Skeletal muscle cell (primary cell): ENCODE results near the gene CLEC10A.
A peak's percentile ranks its signal among the peaks of the same experiment; 100 is the strongest.

Source experiments
- DNase-seq: peaks from one replicate; pipeline ENCODE4 v3.0.0-alpha.2; 2010; ENCODE audit warnings: low read depth
- H3K4me3 ChIP-seq: 2 replicates; pipeline ENCODE4 v1.5.1; 2011; ENCODE audit warnings: low read depth, mild to moderate bottlenecking, control low read depth, low read length, moderate library complexity

CLEC10A gene

GRCh38 chr17:7043497-7044198 lies 36.4 kb downstream of the CLEC10A start, which contains the start of gene SLC16A11:
Gene SLC16A11, minus strand, starts transcription at chr17:7044092. Its CDS starts 579 bp downstream, at chr17:7043513.
- no peak for DNase-seq
- peak within 1 kb of the TSS; percentile 40 for H3K4me3 ChIP-seq

GRCh38 chr17:7043182-7043496 lies 36.9 kb downstream of the CLEC10A start:
- no peak for DNase-seq
- H3K4me3 ChIP-seq, result peak overlapping the region; percentile 40

DNA sequence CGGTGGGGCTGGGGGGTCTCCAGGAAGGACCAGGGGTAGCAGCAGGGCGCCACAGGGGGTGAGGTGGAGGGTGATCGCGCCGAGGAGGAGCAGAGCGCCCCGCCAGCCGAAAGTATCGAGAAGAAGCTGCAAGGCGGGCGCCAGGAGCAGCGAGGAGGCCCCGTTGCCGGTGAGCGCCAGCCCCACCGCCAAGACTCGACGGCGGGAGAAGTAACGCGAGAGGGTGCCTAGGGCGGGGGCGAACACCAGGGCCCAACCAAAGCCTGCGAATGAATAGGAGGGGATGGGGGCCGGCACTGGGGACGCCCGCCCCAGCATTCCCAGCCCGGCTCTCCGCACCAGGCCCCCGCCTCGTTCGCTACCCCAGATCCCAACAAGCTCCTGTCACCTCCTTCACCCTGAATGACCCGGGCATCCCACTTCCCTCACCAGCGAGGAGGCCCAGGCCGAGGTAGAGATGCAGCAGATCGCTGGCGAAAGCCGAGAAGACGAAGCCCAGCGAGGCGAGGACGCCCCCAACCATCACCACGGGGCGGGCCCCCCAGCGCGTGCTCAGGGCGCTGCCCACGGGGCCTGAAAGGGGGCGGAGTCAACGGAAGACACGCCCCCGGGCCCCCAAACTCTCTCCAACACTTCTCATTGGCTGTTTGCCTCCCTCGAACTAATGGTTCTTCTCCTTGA lies 37.4 kb downstream of the CLEC10A start:
- DNase-seq, result no peak
- peak overlapping the region; percentile 40 for H3K4me3 ChIP-seq

- DNase-seq, result no peak
- peak overlapping the region; percentile 15 for H3K4me3 ChIP-seq
Observed at GRCh38 chr17:7041607-7042500, 38.2 kb downstream of the CLEC10A start.

GRCh38 chr17:7039832-7040231 lies 40.2 kb downstream of the CLEC10A start:
- DNase-seq, result no peak
- no peak overlapping the region for H3K4me3 ChIP-seq

- DNase-seq, result no peak
- H3K4me3 ChIP-seq, result no peak overlapping the region
Observed at GRCh38 chr17:7038025-7038862, 41.8 kb downstream of the CLEC10A start.

DNA sequence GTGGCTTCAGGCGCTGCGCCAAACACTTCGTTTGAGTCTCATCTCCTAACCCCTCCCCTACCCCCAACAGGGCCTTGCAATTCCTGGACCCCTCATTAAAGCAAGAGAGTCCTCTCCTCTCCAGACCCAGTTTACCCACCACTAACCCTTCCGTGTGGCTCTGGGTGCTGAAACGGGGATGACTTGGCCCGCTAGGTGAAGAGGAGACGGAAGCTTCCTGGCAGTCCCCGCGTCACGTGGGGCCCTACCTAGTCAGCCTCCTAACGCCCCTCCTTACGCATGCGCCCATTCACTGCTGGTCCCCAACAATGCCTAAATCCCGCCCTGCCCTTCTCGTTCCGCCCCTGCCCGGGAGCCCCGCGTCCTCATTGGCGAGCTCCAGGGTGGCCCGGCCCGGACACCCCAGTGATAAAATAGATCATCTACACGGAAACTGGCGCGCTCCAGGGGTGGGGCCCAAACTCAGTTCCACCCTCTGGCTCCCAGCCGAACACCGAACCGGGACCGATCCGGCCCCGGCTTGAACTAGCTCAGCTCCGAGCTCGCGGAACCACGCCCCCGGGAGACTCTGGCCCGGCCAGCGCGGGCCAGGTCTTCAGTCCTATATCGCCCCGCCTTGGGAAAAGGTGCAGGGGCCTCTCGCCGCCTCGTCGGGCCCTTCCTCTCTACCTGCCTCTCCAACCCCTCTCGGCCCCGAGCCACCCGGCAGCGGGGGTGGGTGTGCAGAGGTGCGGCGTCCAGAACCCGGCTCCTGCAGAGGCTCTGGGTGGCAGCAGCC lies 44.3 kb downstream of the CLEC10A start, which contains the start of gene SLC16A13:
Gene SLC16A13, plus strand, starts transcription at position 425 of the 778 bp plus-strand sequence. CDS start 368 bp downstream, outside the sequence.
- peak within 1 kb of the TSS; percentile 76 for H3K4me3 ChIP-seq
- DNase-seq, result peak; percentile 80

DNA sequence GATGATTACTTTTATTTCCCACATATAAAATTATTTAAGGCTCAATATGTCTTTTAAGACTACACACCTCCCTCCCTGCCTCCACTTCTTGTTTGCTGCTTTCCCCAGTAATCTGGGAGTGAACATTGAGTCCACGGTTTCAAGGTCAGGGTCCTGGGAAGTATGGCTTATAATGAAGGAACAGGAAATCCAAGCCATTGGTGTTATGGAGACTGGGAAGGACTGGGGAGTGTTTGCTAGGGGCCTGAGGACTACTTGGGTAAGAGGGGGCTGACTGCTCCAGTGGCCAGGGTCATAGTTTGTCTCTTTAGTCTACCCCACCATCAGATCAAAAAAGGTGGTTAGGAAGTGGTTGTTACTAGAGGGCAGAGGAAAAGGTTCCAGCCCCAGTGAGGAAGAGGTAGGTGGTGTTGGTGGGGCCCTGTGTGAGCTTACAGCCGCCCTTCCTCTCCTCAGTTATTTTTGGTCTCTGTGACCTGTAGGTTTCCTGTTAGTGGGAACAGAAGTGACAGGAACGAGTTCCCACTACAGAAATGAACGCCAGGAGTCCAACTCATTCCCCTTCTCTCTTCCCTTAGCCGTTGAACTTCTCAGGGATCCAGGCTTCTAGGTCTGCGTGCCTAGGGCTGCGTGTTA lies 45.0 kb downstream of the CLEC10A start:
- DNase-seq, result no peak
- peak overlapping the region; percentile 76 for H3K4me3 ChIP-seq

GRCh38 chr17:7029659-7030058 lies 50.4 kb downstream of the CLEC10A start:
- no peak overlapping the region for H3K4me3 ChIP-seq
- no peak for DNase-seq

GRCh38 chr17:7029096-7029495 lies 51.0 kb downstream of the CLEC10A start:
- DNase-seq, result no peak
- H3K4me3 ChIP-seq, result no peak overlapping the region

DNA sequence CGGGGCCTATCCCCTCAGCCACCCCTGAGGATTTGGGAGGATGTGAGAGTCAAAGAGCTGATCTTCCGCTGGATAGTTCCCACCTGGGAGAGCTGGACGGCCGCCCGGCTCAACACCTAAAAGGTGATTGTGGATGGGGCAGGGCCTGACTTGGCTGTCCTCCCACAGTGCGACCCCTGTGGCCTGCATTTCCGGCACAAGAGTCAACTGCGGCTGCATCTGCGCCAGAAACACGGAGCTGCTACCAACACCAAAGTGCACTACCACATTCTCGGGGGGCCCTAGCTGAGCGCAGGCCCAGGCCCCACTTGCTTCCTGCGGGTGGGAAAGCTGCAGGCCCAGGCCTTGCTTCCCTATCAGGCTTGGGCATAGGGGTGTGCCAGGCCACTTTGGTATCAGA lies 52.7 kb downstream of the CLEC10A start:
- no peak overlapping the region for H3K4me3 ChIP-seq
- no peak for DNase-seq

GRCh38 chr17:7026471-7027115 lies 53.5 kb downstream of the CLEC10A start:
- no peak overlapping the region for H3K4me3 ChIP-seq

GRCh38 chr17:7025245-7025644 lies 54.8 kb downstream of the CLEC10A start:
- DNase-seq, result no peak
- H3K4me3 ChIP-seq, result no peak overlapping the region

More at GRCh38 chr17:7026471-7027115, 53.5 kb downstream of the CLEC10A start:
- DNase-seq, result no peak
